A549 treated with ZK216348 at 1 μM for 4 hours (cell line): ENCODE measurements around the gene PLCD1. TPM values are rescaled to one million over a fixed set of nuclear protein-coding genes. Genes with fewer than 3 reads are reported as not detected.

Experiments used
- total RNA-seq: library from RNA; stranded (reverse); fragments of 200-300 nt; extraction: Qiagen RNA extraction; gene quantifications from 5 replicates; pipeline ENCODE4 v1.2.3, GENCODE V29; 2022; ENCODE audit warnings: low read depth

Gene PLCD1
- 3.1 to 5.1 TPM (median 3.3 TPM) in 5 replicates for total RNA-seq

DNA sequence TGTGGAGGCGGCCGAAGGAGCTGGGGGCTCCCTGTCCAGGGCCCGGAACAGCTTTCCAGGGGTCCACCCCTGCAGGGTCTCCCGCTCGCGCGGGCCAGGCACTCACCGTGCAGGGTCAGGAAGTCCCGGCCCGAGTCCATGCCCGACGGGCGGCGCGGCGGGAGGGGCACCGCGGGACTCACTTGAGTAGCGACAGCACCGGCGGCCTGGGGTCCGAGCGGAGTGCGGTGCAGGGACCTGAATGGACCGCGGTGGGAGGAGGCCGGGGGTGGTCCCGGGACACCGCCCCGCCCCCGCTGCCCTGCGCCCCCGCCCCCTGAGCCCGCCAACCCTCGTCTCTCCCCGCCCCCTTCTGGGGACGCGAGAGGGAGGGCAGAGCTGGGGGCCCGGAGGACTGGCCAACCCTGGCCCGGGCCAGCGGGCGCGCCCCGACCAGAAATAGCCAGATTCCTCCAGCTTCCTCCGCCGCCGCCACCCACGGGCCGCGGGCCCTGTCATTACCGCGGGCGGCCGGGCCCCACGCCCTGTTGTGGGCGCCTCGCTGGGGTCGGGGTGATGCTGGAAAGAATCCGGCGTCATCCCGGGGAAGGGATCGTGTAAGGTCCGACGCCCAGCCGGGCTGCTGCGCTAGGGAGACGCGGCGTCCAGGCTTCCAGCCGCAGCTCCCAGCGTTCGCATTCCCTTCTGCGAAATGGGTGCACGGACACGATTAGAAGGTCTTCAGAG, at the start of gene PLCD1:
Gene PLCD1 (minus strand): TSS at position 243 of the 726 bp plus-strand sequence. CDS start 103 bp downstream, at position 140.

DNA sequence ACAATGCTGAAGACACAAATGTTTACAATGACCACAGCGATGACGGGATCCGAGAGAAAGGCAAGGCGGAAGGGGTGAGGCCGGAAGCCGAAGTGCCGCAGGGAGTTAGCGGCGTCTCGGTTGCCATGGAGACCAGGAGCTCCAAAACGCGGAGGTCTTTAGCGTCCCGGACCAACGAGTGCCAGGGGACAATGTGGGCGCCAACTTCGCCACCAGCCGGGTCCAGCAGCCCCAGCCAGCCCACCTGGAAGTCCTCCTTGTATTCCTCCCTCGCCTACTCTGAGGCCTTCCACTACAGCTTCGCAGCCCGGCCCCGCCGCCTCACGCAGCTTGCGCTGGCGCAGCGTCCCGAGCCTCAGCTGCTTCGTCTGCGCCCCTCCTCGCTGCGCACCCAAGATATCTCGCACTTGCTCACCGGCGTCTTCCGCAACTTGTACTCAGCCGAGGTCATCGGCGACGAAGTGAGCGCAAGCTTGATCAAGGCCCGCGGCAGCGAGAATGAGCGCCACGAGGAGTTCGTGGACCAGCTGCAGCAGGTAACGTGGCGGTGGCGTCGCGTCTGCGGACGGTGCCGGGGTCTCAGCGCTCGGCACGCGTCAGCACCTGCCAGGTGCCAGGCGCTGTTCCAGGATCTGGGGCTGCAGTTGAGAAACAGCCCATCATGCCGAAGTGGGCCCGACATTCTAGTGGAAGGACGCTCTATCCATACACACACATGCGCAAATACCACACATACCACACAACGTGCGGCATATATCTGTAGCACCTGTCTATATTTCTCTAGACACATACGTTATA, 9.9 kb upstream of the PLCD1 start, which contains the start of gene DLEC1:
Gene DLEC1 (plus strand): TSS at position 108 of the 798 bp plus-strand sequence. CDS start 18 bp downstream, at position 126.

DNA sequence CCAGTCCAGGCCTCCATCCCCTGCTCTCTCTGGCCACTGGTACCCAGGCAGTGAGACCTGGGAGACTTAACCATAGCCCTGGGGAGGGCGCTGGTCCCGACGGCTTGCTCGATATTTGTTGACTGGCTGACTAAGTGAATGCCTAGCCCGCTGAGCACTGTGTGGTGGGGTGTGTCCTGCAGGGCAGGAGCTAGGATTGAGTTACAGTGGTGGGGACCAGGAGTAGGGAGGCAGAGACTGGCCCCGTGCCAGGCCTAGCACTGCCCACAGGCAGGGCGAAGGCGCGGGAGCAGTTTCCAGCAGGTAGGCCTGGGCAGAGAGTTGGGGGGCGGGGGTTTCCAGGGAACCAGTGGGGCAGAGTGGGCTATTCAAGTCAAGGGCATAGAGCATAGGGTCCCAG, 38.9 kb downstream of the PLCD1 start, which contains the start of gene VILL:
Gene VILL (plus strand): TSS at position 260 of the 400 bp plus-strand sequence. CDS start 2,887 bp downstream, outside the sequence.

Other genes starting within 250 kb of the PLCD1 start
- gene CTDSPL, start 167.8 kb downstream of the PLCD1 start, total RNA-seq: 10.2 to 14.7 TPM (median 13.3 TPM) in 5 replicates
- 0.21 TPM in 1 of 5 replicates, not detected in the others for gene VILL, start 38.9 kb downstream of the PLCD1 start, total RNA-seq
- 0.05 to 0.09 TPM in 2 of 5 replicates, not detected in the others for gene DLEC1, start 9.6 kb upstream of the PLCD1 start, total RNA-seq
- gene ACAA1, start 107.5 kb upstream of the PLCD1 start, total RNA-seq: 34.4 to 56.6 TPM (median 47.0 TPM) in 5 replicates
- gene MYD88, start 109.0 kb upstream of the PLCD1 start, total RNA-seq: 21.3 to 27.1 TPM (median 25.9 TPM) in 5 replicates
- 23.2 to 41.1 TPM (median 34.8 TPM) in 5 replicates for gene OXSR1, start 135.9 kb upstream of the PLCD1 start, total RNA-seq
- gene SLC22A13, start 236.2 kb upstream of the PLCD1 start, total RNA-seq: 0.13 TPM in 1 of 5 replicates, not detected in the others